HepG2 (cell line): ENCODE measurements around the gene PRUNE1. TPM values are rescaled to one million over a fixed set of nuclear protein-coding genes. Genes with fewer than 3 reads are reported as not detected.

ENCODE experiments used
- ATAC-seq: fragments of 200-7000 bp; cut with Tn5 transposase; 3 replicates; pipeline ENCODE4 v1.9.1; 2020; ENCODE audit warnings: mild to moderate bottlenecking, moderate library complexity
- BruUV-seq: library from RNA; stranded (reverse); fragments of 400-500 nt; replicated peaks from 2 replicates; lab custom pipeline; 2021; lab: Mats Ljungman, UMichigan
- CTCF ChIA-PET: fragments of 300-600 bp; formaldehyde crosslinking; extraction: SDS; loops from one replicate; lab custom pipeline; 2021; ENCODE audit warnings: low total read pairs, inconsistent platforms, low intra/inter-chr PET ratio; lab: Yijun Ruan, JAX
- POLR2A ChIA-PET: fragments of 350-600 bp; sonication (Branson Sonifier 250); formaldehyde crosslinking; loops from one replicate; lab custom pipeline; 2020; ENCODE audit warnings: antibody characterized with exemption, inconsistent platforms; lab: Yijun Ruan, JAX
- DNase-seq: peaks from one replicate; pipeline ENCODE4 v3.0.0-alpha.2; 2015; ENCODE audit warnings: low spot score
- FAIRE-seq: peaks from 3 replicates; lab custom pipeline; 2011; peaks lifted over from hg19 to GRCh38; lab: Jason Lieb, UNC
- H2AFZ ChIP-seq: one replicate; pipeline ENCODE4 v1.6.1; 2011; ENCODE audit warnings: low read length, inconsistent platforms
- H3K27ac ChIP-seq: fragments of 300-600 bp; 3 replicates; pipeline ENCODE4 v1.8.0; 2011; ENCODE audit warnings: mixed run types, mild to moderate bottlenecking, mixed read lengths, low read length, inconsistent platforms; ENCODE audit not compliant: insufficient read depth; ENCODE audit errors: extremely low read length
- H3K27me3 ChIP-seq, 2 experiments: fragments of 200-600 bp in 1 of 2; 2 replicates in 1 of 2; 3 replicates in 1 of 2; pipeline versions ENCODE4 v1.6.0 to v1.8.0; 2011; ENCODE audit warnings: low read length in 2 of 2, mild to moderate bottlenecking in 2 of 2, moderate library complexity in 2 of 2, inconsistent platforms in 1 of 2; ENCODE audit not compliant: insufficient read depth in 2 of 2, control insufficient read depth in 1 of 2
- H3K36me3 ChIP-seq, 2 experiments: fragments of 200-600 bp in 1 of 2; replicated peaks in 1 of 2; 2 replicates in 1 of 2; 3 replicates in 1 of 2; pipeline versions ENCODE4 v1.5.1 to v1.8.0; 2011; ENCODE audit warnings: low read length in 2 of 2, inconsistent platforms in 1 of 2; ENCODE audit not compliant: insufficient read depth in 2 of 2, control insufficient read depth in 1 of 2
- H3K4me1 ChIP-seq: 2 replicates; pipeline ENCODE4 v1.5.1; 2012; ENCODE audit warnings: low read length, inconsistent platforms; ENCODE audit not compliant: insufficient read depth
- H3K4me2 ChIP-seq: 2 replicates; pipeline ENCODE4 v1.6.0; 2011; ENCODE audit warnings: low read depth, low read length, inconsistent platforms
- H3K4me3 ChIP-seq, 3 experiments: fragments of 200-600 bp in 1 of 3; sonication (generic), shearing (Covaris generic) in 1 of 3; replicated peaks in 1 of 3; 2 replicates each; pipeline ENCODE4 v1.5.1; 2011 to 2016; ENCODE audit warnings: low read length in 3 of 3, inconsistent platforms in 2 of 3, low read depth in 2 of 3, mild to moderate bottlenecking in 2 of 3, control low read depth in 1 of 3, mixed read lengths in 1 of 3; ENCODE audit not compliant: insufficient read depth in 1 of 3
- H3K79me2 ChIP-seq: one replicate; pipeline ENCODE4 v1.6.1; 2011; ENCODE audit warnings: low read length, inconsistent platforms; ENCODE audit not compliant: insufficient read depth
- H3K9ac ChIP-seq: 2 replicates; pipeline ENCODE4 v1.6.0; 2011; ENCODE audit warnings: mild to moderate bottlenecking, low read depth, low read length, inconsistent platforms; ENCODE audit not compliant: insufficient read depth
- H3K9me3 ChIP-seq: 2 replicates; pipeline ENCODE4 v1.5.1; 2012; ENCODE audit warnings: mild to moderate bottlenecking, low read length
- H4K20me1 ChIP-seq: 2 replicates; pipeline ENCODE4 v1.6.0; 2011; ENCODE audit warnings: inconsistent platforms, mild to moderate bottlenecking, low read length, moderate library complexity; ENCODE audit not compliant: insufficient read depth
- FOSL1 ChIP-seq: sonication (generic); formaldehyde crosslinking; IDR thresholded peaks from 2 replicates; pipeline ENCODE4 v1.9.0; 2021; ENCODE audit warnings: missing genetic modification reagents, borderline replicate concordance
- GATAD2A ChIP-seq: IDR thresholded peaks from 2 replicates; pipeline ENCODE4 v1.6.1; 2016
- GLMP ChIP-seq: sonication (generic); formaldehyde crosslinking; IDR thresholded peaks from 2 replicates; pipeline ENCODE4 v1.9.0; 2021; ENCODE audit warnings: missing genetic modification reagents, mild to moderate bottlenecking, borderline replicate concordance
- JUNB ChIP-seq: sonication (generic); formaldehyde crosslinking; IDR thresholded peaks from 2 replicates; pipeline ENCODE4 v1.8.0; 2022; ENCODE audit warnings: missing genetic modification reagents, mild to moderate bottlenecking, borderline replicate concordance
- MLLT10 ChIP-seq: sonication (generic); formaldehyde crosslinking; IDR thresholded peaks from 2 replicates; pipeline ENCODE4 v1.4.0; 2020; ENCODE audit warnings: missing genetic modification reagents
- NFE2L2 ChIP-seq: fragments of 150-350 bp; IDR thresholded peaks from 2 replicates; pipeline ENCODE4 v1.6.1; 2014; ENCODE audit warnings: low read length
- PRDM4 ChIP-seq: sonication (generic); formaldehyde crosslinking; IDR thresholded peaks from 2 replicates; pipeline ENCODE4 v1.9.0; 2021; ENCODE audit warnings: missing genetic modification reagents, borderline replicate concordance
- SNAI1 ChIP-seq: sonication (generic); formaldehyde crosslinking; IDR thresholded peaks from 2 replicates; pipeline ENCODE4 v1.5.0; 2020; ENCODE audit warnings: mild to moderate bottlenecking, missing genetic modification reagents, borderline replicate concordance
- SOX5 ChIP-seq: IDR thresholded peaks from 2 replicates; pipeline ENCODE4 v1.6.1; 2016; ENCODE audit warnings: borderline replicate concordance
- SP5 ChIP-seq: IDR thresholded peaks from 2 replicates; pipeline ENCODE4 v1.6.1; 2016; ENCODE audit warnings: low read depth, borderline replicate concordance
- THYN1 ChIP-seq: sonication (generic); formaldehyde crosslinking; IDR thresholded peaks from 2 replicates; pipeline ENCODE4 v1.8.1; 2023; ENCODE audit warnings: low read depth, mild to moderate bottlenecking, moderate library complexity, missing genetic modification reagents, borderline replicate concordance
- U2AF1 ChIP-seq: fragments of 200-400 bp; formaldehyde crosslinking; optimal IDR thresholded peaks from 2 replicates; pipeline ENCODE3; 2017; ENCODE audit warnings: mild to moderate bottlenecking, low read depth, low read length
- ZBTB3 ChIP-seq: sonication (generic); formaldehyde crosslinking; IDR thresholded peaks from 2 replicates; pipeline ENCODE4 v1.4.0; 2020; ENCODE audit warnings: low read depth, mild to moderate bottlenecking, moderate library complexity, missing genetic modification reagents, borderline replicate concordance
- ZNF678 ChIP-seq: sonication (generic); formaldehyde crosslinking; IDR thresholded peaks from 2 replicates; pipeline ENCODE4 v1.4.0; 2020; ENCODE audit warnings: mild to moderate bottlenecking, missing genetic modification reagents
- WGBS: methylation state at CpG from one replicate; pipeline ENCODE4 v1.1.6; 2017; ENCODE audit warnings: low lambda C conversion rate; 5-methylcytosine and 5-hydroxymethylcytosine counted together
- in situ Hi-C: cut with HindIII; loops from 2 replicates; pipeline ENCODE4 v1.10.0; 2017; ENCODE audit warnings: low pct_unique_long_range_greater_than_20kb; ENCODE audit not compliant: extremely low pct_ligation_motif_present
- intact Hi-C: fragments of 100-400 bp; cut with micrococcal nuclease; formaldehyde crosslinking; loops from one replicate; pipeline ENCODE4 v1.10.0; 2022; ENCODE audit not compliant: unreplicated experiment
- polyA plus RNA-seq, 8 experiments: library from polyadenylated mRNA; depleted of rRNA in 3 of 8; stranded (reverse) in 7 of 8; unstranded in 1 of 8; fragments of >200 nt; fragmentation: Illumina TruSeq in 4 of 8; extraction: Trizol in 4 of 8; gene quantifications; 2 replicates each; pipeline versions ENCODE4 v1.2.1 to v1.2.3, GENCODE V29; 2011 to 2016; ENCODE audit warnings: low read depth in 4 of 8, missing spikeins in 1 of 8, mixed read lengths in 1 of 8; ENCODE audit not compliant: insufficient read depth in 1 of 8
- total RNA-seq, 5 experiments: library from RNA; depleted of rRNA; stranded (reverse); fragments of >200 nt; fragmentation: Illumina TruSeq; extraction: Trizol; gene quantifications; 2 replicates each; pipeline ENCODE4 v1.2.3, GENCODE V29; 2016; ENCODE audit warnings: low read depth in 1 of 5

PRUNE1 gene
- total and polyA plus RNA-seq, 2 of the 13 experiments (the other 11 are each of a cell fraction or from before 2014, with no cell fraction given), result 19.0 to 31.9 TPM

GRCh38 chr1:151039521-151039920, 31.3 kb downstream of the PRUNE1 start:
- in situ Hi-C loops, result no loop called here
- Histone ChIP-seq H3K4me2 (no peak overlapping the region), H3K27me3 (no peaks in the 10 kb centered on the region), H3K27ac (no peak overlapping the region), H3K4me3 (no peak overlapping the region), H4K20me1 (no peaks in the 10 kb centered on the region), H3K79me2 (no peaks in the 10 kb centered on the region), H3K36me3 (peaks cover 2 to 8% of the 10 kb centered on the region in 2 experiments; a peak in 3 of 5 replicates), H3K4me1 (no peaks in the 10 kb centered on the region), H3K9ac (no peak overlapping the region), H3K9me3 (no peaks in the 10 kb centered on the region), H2AFZ (no peak overlapping the region)
- TF ChIP-seq ZNF678 (CRISPR knock-in tag) (no peak), U2AF1 (no peak), NFE2L2 (no peak), SP5 (CRISPR knock-in tag) (no peak), THYN1 (CRISPR knock-in tag) (no peak), JUNB (CRISPR knock-in tag) (no peak), SOX5 (CRISPR knock-in tag) (no peak), GATAD2A (CRISPR knock-in tag) (no peak), FOSL1 (no peak), GLMP (CRISPR knock-in tag) (no peak), MLLT10 (CRISPR knock-in tag) (no peak), PRDM4 (CRISPR knock-in tag) (no peak), ZBTB3 (CRISPR knock-in tag) (no peak), SNAI1 (CRISPR knock-in tag) (no peak)
- DNase-seq (no peak), ATAC-seq (no peak), FAIRE-seq (no peak)
- BruUV-seq, result no TSS peak
- POLR2A ChIA-PET, result no interaction called here
- CTCF ChIA-PET, result no interaction called here
- WGBS, result 85% methylated on average over 3 of the region's 3 CpGs
- intact Hi-C loops, result no loop called here
